ENCODE results near the gene TBC1D20.
"Not testable (repeated sequence)": the region's sequence is repeated elsewhere in the genome, so short reads cannot be mapped to it uniquely, and the experiment has no call there.

The TBC1D20 gene

DNA sequence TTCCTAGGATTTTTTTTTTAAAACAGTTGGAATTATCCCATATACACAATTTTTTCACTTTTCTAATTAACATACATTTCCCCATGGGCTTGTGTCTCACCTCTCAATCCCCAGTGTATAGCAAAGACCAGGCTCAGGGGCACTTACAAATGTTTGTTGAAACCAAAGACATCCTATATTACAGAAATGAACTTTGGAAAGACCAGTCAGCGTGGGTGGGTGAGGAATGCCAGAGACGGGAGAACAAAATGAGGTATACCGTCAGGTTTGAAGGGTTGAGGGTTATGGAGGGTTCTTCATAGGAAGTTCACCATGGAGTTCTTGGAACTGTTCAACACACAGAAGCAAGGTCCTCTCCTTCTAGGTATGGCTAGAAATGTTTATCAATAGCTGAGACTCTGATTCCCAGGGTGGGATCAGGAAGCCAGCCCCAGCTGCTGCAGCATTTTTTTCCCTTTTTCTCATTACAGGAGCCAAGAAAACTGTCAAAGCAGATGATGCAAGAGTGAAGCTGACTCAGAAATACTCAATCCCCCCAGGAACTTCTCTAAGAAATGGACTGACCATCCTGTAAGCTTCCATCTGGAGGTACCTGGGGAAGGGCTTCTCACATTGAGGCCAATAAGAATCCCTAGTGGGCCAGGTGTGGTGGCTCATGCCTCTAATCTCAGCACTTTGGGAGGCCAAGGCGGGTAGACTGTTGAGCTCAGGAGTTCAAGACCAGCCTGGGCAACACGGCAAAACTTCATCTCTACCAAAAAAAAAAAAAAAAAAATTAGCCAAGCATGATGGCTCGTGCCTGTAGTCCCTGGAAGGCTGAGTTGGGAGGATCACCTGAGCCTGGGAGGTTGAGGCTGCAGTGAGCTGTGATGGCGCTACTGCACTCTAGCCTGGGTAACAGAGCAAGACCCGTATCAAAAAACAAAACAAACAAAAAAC lies 15.9 kb upstream of the TBC1D20 start:
- ATAC-seq = no peak
- TF ChIP-seq ZNF8 (CRISPR knock-in tag; IDR thresholded peaks at IDR 0.05) = no peak
- TF ChIP-seq OSR1 (CRISPR knock-in tag; IDR thresholded peaks at IDR 0.05) = no peak

DNA sequence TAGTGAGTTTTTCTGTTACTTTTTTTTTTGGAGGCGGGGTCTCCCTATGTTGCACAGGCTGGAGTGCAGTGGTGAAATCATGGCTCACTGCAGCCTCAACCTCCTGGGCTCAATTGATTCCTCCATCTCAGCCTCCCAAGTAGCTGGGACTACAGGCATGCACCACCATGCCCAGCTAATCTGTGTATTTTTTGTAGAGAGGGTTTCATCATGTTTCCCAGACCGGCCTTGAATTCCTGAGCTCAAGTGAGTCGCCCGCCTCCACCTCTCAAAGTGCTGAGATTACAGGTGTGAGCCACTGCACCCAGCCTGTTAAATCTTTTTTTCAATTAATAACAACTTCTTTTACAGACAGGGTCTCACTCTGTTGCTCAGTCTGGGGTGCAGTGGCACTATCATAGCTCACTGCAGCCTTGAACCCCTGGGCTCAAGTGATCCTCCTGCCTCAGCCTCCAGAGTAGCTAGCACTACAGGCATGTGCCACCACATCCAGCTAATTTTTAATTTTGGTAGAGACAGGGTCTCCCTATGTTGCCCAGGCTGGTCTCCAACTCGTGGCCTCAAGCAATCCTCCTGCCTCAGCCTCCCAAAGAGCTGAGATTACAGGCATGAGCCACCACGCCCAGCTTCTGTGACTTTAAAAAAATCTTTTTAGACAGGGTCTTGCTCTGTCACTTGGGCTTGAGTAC lies 14.4 kb upstream of the TBC1D20 start:
- ATAC-seq = not testable (repeated sequence)

DNA sequence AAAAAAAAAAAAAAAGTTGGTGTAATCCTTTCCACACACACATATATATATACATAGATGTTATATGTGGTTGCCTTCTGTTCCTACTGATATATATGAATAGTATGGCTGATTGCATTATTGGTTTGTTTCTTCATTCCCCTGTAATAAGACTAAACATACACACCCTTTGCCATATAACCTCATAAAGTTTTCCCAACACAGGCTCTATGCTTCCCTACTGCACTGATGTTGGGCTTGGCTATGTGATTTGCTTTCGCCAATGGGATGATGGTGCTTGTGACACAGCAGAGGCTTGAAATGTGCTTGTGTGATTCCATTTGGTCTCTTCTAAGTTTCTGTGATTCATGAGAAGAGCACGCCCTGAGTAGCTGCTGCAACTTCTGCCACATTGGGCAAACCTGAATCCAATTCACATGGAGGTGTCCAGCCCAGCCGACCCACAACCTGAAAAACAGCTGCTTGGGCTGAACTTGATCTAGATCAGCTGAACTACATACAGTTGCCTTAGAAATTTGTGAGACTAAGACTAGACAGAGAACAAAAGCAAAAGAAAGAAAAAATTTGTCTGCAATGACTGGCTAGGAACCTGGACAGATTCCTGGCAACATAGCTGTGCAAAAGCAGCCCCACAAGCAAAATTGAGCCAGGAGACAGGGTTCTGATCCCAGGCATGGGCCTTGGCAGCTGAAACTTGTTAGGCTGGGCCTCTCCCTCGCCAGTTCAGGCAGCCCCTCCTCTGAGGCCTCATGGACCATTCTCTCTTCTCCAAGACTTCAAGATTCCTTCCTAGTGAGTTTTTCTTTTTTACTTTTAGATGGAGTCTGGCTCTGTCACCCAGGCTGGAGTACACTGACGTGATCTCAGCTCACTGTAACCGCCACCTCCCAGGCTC lies 13.4 kb upstream of the TBC1D20 start:
- TF ChIP-seq ZFP3 (CRISPR knock-in tag; IDR thresholded peaks at IDR 0.05) (no peak), ZC3H10 (CRISPR knock-in tag; IDR thresholded peaks at IDR 0.05) (no peak), SNAI2 (CRISPR knock-in tag; IDR thresholded peaks at IDR 0.05) (no peak), ZNF8 (CRISPR knock-in tag; IDR thresholded peaks at IDR 0.05) (no peak), ZNF70 (CRISPR knock-in tag; IDR thresholded peaks at IDR 0.05) (no peak), TOX (CRISPR knock-in tag; IDR thresholded peaks at IDR 0.05; ENCODE audit: borderline replicate concordance) (no peak), BACH2 (CRISPR knock-in tag; IDR thresholded peaks at IDR 0.05; ENCODE audit: borderline replicate concordance) (no peak), CSDC2 (CRISPR knock-in tag; IDR thresholded peaks at IDR 0.05) (no peak), GLIS3 (CRISPR knock-in tag; IDR thresholded peaks at IDR 0.05) (no peak), ZFP30 (CRISPR knock-in tag; IDR thresholded peaks at IDR 0.05) (no peak)
- TF ChIP-seq, protein P1, sequence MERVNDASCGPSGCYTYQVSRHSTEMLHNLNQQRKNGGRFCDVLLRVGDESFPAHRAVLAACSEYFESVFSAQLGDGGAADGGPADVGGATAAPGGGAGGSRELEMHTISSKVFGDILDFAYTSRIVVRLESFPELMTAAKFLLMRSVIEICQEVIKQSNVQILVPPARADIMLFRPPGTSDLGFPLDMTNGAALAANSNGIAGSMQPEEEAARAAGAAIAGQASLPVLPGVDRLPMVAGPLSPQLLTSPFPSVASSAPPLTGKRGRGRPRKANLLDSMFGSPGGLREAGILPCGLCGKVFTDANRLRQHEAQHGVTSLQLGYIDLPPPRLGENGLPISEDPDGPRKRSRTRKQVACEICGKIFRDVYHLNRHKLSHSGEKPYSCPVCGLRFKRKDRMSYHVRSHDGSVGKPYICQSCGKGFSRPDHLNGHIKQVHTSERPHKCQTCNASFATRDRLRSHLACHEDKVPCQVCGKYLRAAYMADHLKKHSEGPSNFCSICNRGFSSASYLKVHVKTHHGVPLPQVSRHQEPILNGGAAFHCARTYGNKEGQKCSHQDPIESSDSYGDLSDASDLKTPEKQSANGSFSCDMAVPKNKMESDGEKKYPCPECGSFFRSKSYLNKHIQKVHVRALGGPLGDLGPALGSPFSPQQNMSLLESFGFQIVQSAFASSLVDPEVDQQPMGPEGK (CRISPR knock-in tag; IDR thresholded peaks at IDR 0.05; ENCODE audit: borderline replicate concordance) = no peak
- TF ChIP-seq, protein P2, sequence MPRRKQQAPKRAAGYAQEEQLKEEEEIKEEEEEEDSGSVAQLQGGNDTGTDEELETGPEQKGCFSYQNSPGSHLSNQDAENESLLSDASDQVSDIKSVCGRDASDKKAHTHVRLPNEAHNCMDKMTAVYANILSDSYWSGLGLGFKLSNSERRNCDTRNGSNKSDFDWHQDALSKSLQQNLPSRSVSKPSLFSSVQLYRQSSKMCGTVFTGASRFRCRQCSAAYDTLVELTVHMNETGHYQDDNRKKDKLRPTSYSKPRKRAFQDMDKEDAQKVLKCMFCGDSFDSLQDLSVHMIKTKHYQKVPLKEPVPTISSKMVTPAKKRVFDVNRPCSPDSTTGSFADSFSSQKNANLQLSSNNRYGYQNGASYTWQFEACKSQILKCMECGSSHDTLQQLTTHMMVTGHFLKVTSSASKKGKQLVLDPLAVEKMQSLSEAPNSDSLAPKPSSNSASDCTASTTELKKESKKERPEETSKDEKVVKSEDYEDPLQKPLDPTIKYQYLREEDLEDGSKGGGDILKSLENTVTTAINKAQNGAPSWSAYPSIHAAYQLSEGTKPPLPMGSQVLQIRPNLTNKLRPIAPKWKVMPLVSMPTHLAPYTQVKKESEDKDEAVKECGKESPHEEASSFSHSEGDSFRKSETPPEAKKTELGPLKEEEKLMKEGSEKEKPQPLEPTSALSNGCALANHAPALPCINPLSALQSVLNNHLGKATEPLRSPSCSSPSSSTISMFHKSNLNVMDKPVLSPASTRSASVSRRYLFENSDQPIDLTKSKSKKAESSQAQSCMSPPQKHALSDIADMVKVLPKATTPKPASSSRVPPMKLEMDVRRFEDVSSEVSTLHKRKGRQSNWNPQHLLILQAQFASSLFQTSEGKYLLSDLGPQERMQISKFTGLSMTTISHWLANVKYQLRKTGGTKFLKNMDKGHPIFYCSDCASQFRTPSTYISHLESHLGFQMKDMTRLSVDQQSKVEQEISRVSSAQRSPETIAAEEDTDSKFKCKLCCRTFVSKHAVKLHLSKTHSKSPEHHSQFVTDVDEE (CRISPR knock-in tag; IDR thresholded peaks at IDR 0.05) = no peak
- TF ChIP-seq, protein P3, sequence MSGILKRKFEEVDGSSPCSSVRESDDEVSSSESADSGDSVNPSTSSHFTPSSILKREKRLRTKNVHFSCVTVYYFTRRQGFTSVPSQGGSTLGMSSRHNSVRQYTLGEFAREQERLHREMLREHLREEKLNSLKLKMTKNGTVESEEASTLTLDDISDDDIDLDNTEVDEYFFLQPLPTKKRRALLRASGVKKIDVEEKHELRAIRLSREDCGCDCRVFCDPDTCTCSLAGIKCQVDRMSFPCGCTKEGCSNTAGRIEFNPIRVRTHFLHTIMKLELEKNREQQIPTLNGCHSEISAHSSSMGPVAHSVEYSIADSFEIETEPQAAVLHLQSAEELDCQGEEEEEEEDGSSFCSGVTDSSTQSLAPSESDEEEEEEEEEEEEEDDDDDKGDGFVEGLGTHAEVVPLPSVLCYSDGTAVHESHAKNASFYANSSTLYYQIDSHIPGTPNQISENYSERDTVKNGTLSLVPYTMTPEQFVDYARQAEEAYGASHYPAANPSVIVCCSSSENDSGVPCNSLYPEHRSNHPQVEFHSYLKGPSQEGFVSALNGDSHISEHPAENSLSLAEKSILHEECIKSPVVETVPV (CRISPR knock-in tag; IDR thresholded peaks at IDR 0.05) = no peak
- TF ChIP-seq, protein P4, sequence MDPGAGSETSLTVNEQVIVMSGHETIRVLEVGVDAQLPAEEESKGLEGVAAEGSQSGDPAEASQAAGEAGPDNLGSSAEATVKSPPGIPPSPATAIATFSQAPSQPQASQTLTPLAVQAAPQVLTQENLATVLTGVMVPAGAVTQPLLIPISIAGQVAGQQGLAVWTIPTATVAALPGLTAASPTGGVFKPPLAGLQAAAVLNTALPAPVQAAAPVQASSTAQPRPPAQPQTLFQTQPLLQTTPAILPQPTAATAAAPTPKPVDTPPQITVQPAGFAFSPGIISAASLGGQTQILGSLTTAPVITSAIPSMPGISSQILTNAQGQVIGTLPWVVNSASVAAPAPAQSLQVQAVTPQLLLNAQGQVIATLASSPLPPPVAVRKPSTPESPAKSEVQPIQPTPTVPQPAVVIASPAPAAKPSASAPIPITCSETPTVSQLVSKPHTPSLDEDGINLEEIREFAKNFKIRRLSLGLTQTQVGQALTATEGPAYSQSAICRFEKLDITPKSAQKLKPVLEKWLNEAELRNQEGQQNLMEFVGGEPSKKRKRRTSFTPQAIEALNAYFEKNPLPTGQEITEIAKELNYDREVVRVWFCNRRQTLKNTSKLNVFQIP (CRISPR knock-in tag; IDR thresholded peaks at IDR 0.05; ENCODE audit: borderline replicate concordance, low read depth) = no peak
- no peak for ATAC-seq

DNA sequence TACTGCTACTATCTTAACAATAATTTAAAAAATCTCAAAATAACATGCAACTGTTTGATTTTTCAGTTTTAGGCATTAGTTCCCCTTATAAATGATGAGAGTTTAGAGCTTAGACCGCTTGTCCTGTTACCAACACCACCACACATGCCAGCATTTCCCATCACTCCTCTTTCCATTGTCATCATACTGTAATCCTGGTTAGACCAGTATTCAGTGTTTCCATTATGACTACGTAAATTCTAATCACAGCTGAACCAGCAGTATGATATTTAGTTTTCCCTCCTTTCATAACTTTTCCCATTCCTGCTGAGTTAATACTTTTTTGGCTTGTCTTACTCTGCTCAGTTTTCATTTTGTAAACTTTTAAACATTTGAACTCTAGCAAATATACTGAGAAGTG lies 12.2 kb upstream of the TBC1D20 start:
- no peak for ATAC-seq
- TF ChIP-seq PPARA (CRISPR knock-in tag; IDR thresholded peaks at IDR 0.05; ENCODE audit: borderline replicate concordance) (no peak), RARB (CRISPR knock-in tag; IDR thresholded peaks at IDR 0.05) (no peak), GLIS3 (CRISPR knock-in tag; IDR thresholded peaks at IDR 0.05) (no peak), ESRRG (CRISPR knock-in tag; IDR thresholded peaks at IDR 0.05) (no peak), TCF4 (CRISPR knock-in tag; IDR thresholded peaks at IDR 0.05; ENCODE audit: borderline replicate concordance) (no peak), ZNF8 (CRISPR knock-in tag; IDR thresholded peaks at IDR 0.05) (no peak), ZFP3 (CRISPR knock-in tag; IDR thresholded peaks at IDR 0.05) (no peak)
- TF ChIP-seq, protein P3 (CRISPR knock-in tag; IDR thresholded peaks at IDR 0.05) = no peak
- TF ChIP-seq, protein P4 (CRISPR knock-in tag; IDR thresholded peaks at IDR 0.05; ENCODE audit: borderline replicate concordance, low read depth) = no peak
